ENCODE measurements around the gene CFAP46. TPM values are rescaled to one million over a fixed set of nuclear protein-coding genes. Genes with fewer than 3 reads are reported as not detected.

The CFAP46 gene
- polyA plus RNA-seq, 1 of the 3 experiments (the other 2 are of a cell fraction), result 3.9 TPM

DNA sequence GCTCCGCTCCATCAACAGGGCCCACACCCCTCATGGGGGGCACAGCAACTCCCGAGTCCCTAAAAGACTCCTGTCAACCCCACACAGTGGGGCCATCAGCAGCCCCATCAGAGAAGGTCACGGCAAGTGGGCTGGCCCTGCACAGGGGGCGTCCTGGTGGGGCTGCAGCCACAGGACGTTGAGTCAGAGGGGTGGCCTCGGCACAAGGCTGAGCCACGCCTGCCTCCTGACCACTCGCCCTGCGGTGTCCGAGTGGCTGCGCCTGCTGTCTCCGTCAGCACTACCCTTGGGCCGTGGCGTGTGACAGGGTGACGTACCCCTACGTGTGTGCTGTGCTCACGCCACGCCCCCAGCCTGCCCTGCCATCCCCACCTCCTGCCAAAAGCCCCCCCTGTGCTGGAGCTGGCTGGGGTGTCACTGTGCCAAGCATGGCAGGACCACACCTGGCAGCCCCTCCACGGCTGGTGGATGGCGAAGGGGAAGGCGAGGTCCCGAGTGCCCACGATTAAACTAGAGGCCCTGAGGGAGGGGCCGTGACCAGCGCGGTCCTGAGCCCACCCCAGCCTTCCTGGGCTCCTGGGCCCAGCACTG, 130.4 kb downstream of the CFAP46 start:
- 71% methylated on average over 1 of the region's 26 CpGs for WGBS (ENCODE audit: low lambda C conversion rate)
- H3K27me3 ChIP-seq (ENCODE audit: insufficient read depth), result peaks cover 6% of the 10 kb centered on the region; the same call in 1 of the 2 replicates
- DNase-seq, result no peak
- H2AFZ ChIP-seq (ENCODE audit: low read depth), result no peak overlapping the region
- no peak overlapping the region for H3K27ac ChIP-seq (ENCODE audit: low read depth in 2 of 2, low read length in 1 of 2)
- no peaks in the 10 kb centered on the region for H3K4me1 ChIP-seq (ENCODE audit: control insufficient read depth in 1 of 2, insufficient read depth in 2 of 2, low read depth in 1 of 2, low read length in 1 of 2)
- H3K79me2 ChIP-seq (ENCODE audit: insufficient read depth), result no peaks in the 10 kb centered on the region
- no peaks in the 10 kb centered on the region for H3K36me3 ChIP-seq (replicated peaks in 1 of 2; ENCODE audit: control insufficient read depth in 1 of 2, insufficient read depth in 2 of 2, low read length in 1 of 2)
- no peak overlapping the region for H3K4me3 ChIP-seq (ENCODE audit: low read depth in 2 of 2, low read length in 1 of 2)
- no peaks in the 10 kb centered on the region for H3K9me2 ChIP-seq
- TF ChIP-seq RXRA (IDR thresholded peaks at IDR 0.05; ENCODE audit: borderline replicate concordance, low read depth) (no peak), REST (IDR thresholded peaks at IDR 0.05; ENCODE audit: low read depth, low read length) (no peak), JUND (IDR thresholded peaks at IDR 0.05) (no peak), FOXJ3 (CRISPR knock-in tag; IDR thresholded peaks at IDR 0.05) (no peak), GATA2 (CRISPR knock-in tag; IDR thresholded peaks at IDR 0.05) (no peak), TAF1 (IDR thresholded peaks at IDR 0.05; ENCODE audit: borderline replicate concordance, low read depth, low read length) (no peak), FOXM1 (IDR thresholded peaks at IDR 0.05; ENCODE audit: low read depth) (no peak), RCOR1 (IDR thresholded peaks at IDR 0.05; ENCODE audit: low read length) (no peak), NFIC (IDR thresholded peaks at IDR 0.05; ENCODE audit: borderline replicate concordance) (no peak), NRF1 (IDR thresholded peaks at IDR 0.05; ENCODE audit: low read depth, low read length) (no peak), EZH2phosphoT487 (IDR thresholded peaks at IDR 0.05; ENCODE audit: borderline replicate concordance, low read depth) (no peak), TEAD4 (IDR thresholded peaks at IDR 0.05; ENCODE audit: borderline replicate concordance, insufficient read depth) (no peak), ZBTB33 (IDR thresholded peaks at IDR 0.05; ENCODE audit: borderline replicate concordance, low read depth) (no peak)
- TF ChIP-seq, protein P1, sequence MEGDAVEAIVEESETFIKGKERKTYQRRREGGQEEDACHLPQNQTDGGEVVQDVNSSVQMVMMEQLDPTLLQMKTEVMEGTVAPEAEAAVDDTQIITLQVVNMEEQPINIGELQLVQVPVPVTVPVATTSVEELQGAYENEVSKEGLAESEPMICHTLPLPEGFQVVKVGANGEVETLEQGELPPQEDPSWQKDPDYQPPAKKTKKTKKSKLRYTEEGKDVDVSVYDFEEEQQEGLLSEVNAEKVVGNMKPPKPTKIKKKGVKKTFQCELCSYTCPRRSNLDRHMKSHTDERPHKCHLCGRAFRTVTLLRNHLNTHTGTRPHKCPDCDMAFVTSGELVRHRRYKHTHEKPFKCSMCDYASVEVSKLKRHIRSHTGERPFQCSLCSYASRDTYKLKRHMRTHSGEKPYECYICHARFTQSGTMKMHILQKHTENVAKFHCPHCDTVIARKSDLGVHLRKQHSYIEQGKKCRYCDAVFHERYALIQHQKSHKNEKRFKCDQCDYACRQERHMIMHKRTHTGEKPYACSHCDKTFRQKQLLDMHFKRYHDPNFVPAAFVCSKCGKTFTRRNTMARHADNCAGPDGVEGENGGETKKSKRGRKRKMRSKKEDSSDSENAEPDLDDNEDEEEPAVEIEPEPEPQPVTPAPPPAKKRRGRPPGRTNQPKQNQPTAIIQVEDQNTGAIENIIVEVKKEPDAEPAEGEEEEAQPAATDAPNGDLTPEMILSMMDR (IDR thresholded peaks at IDR 0.05), result no peak
- no peak overlapping the region for H3K9ac ChIP-seq
- H3K9me3 ChIP-seq, result no peaks in the 10 kb centered on the region
- ChIA-PET POLR2A (no interaction called here), CTCF (interaction anchor here (0.6 kb wide), 1 partner anchor 301 kb away, joined by 3 read pairs; no protein-coding TSS in a partner anchor)
- no peak overlapping the region for H3K4me2 ChIP-seq
- H4K20me1 ChIP-seq (ENCODE audit: insufficient read depth), result no peaks in the 10 kb centered on the region
- H3F3A ChIP-seq (replicated peaks; ENCODE audit: insufficient read depth), result no peaks in the 10 kb centered on the region
